IPS-18a (cell line): ENCODE results near the gene KRCC1.
A peak's percentile ranks its signal among the peaks of the same experiment; 100 is the strongest.
"Not testable (repeated sequence)": the region's sequence is repeated elsewhere in the genome, so short reads cannot be mapped to it uniquely, and the experiment has no call there.

ENCODE experiments used
- H3K27ac ChIP-seq: one replicate; pipeline ENCODE4 v1.5.1; 2013; ENCODE audit warnings: low read length
- H3K27me3 ChIP-seq: one replicate; pipeline ENCODE4 v1.6.1; 2013; ENCODE audit warnings: mild to moderate bottlenecking, low read length; ENCODE audit not compliant: control insufficient read depth, insufficient read depth
- H3K36me3 ChIP-seq: one replicate; pipeline ENCODE4 v1.6.1; 2013; ENCODE audit warnings: low read depth, low read length; ENCODE audit not compliant: control insufficient read depth
- H3K4me1 ChIP-seq: one replicate; pipeline ENCODE4 v1.6.1; 2013; ENCODE audit warnings: low read depth, low read length; ENCODE audit not compliant: control insufficient read depth
- H3K4me3 ChIP-seq: one replicate; pipeline ENCODE4 v1.5.1; 2013; ENCODE audit warnings: low read length
- H3K9ac ChIP-seq: one replicate; pipeline ENCODE4 v1.6.1; 2013; ENCODE audit warnings: mild to moderate bottlenecking, low read length, moderate library complexity
- H3K9me3 ChIP-seq: one replicate; pipeline ENCODE4 v1.6.1; 2013; ENCODE audit warnings: low read depth, low read length; ENCODE audit not compliant: control insufficient read depth

Gene KRCC1

GRCh38 chr2:88036182-88036581 lies 19.4 kb downstream of the KRCC1 start:
- peaks cover 18% of the 10 kb centered on the region for H3K36me3 ChIP-seq
- no peaks in the 10 kb centered on the region for H3K27me3 ChIP-seq
- H3K9me3 ChIP-seq: no peaks in the 10 kb centered on the region
- no peak overlapping the region for H3K9ac ChIP-seq
- H3K4me1 ChIP-seq: no peaks in the 10 kb centered on the region
- no peak overlapping the region for H3K4me3 ChIP-seq
- no peak overlapping the region for H3K27ac ChIP-seq

GRCh38 chr2:88032070-88032702 lies 23.4 kb downstream of the KRCC1 start:
- Histone ChIP-seq H3K9ac (no peak overlapping the region), H3K4me3 (no peak overlapping the region), H3K4me1 (peaks cover 3% of the 10 kb centered on the region), H3K36me3 (peaks cover 26% of the 10 kb centered on the region), H3K27ac (no peak overlapping the region), H3K9me3 (no peaks in the 10 kb centered on the region), H3K27me3 (no peaks in the 10 kb centered on the region)

- H3K9me3 ChIP-seq: no peaks in the 10 kb centered on the region
- no peaks in the 10 kb centered on the region for H3K27me3 ChIP-seq
- no peak overlapping the region for H3K9ac ChIP-seq
- H3K27ac ChIP-seq: no peak overlapping the region
- H3K4me3 ChIP-seq: no peak overlapping the region
- peaks cover 18% of the 10 kb centered on the region for H3K36me3 ChIP-seq
- H3K4me1 ChIP-seq: peaks cover 7% of the 10 kb centered on the region
Observed at GRCh38 chr2:88028931-88029330, 26.7 kb downstream of the KRCC1 start.

- Histone ChIP-seq H3K9ac (no peak overlapping the region), H3K27ac (no peak overlapping the region), H3K4me3 (no peak overlapping the region), H3K36me3 (peaks cover 14% of the 10 kb centered on the region), H3K4me1 (peaks cover 9% of the 10 kb centered on the region), H3K27me3 (no peaks in the 10 kb centered on the region), H3K9me3 (no peaks in the 10 kb centered on the region)
Observed at GRCh38 chr2:88027697-88028389, 27.7 kb downstream of the KRCC1 start.

GRCh38 chr2:88024509-88024908 lies 31.1 kb downstream of the KRCC1 start:
- Histone ChIP-seq H3K27ac (peak overlapping the region; percentile 16), H3K9ac (peak overlapping the region; percentile 8), H3K4me1 (peaks cover 11% of the 10 kb centered on the region), H3K27me3 (no peaks in the 10 kb centered on the region), H3K36me3 (peaks cover 3% of the 10 kb centered on the region), H3K9me3 (no peaks in the 10 kb centered on the region), H3K4me3 (no peak overlapping the region)

GRCh38 chr2:88022669-88022921 lies 33.0 kb downstream of the KRCC1 start:
- H3K9ac ChIP-seq: no peak overlapping the region
- peaks cover 3% of the 10 kb centered on the region for H3K36me3 ChIP-seq
- H3K27me3 ChIP-seq: no peaks in the 10 kb centered on the region
- peaks cover 30% of the 10 kb centered on the region for H3K4me1 ChIP-seq
- no peak overlapping the region for H3K4me3 ChIP-seq
- H3K27ac ChIP-seq: no peak overlapping the region
- no peaks in the 10 kb centered on the region for H3K9me3 ChIP-seq

GRCh38 chr2:88019985-88020384 lies 35.6 kb downstream of the KRCC1 start:
- Histone ChIP-seq H3K9me3 (no peaks in the 10 kb centered on the region), H3K4me3 (no peak overlapping the region), H3K4me1 (peaks cover 34% of the 10 kb centered on the region), H3K36me3 (no peaks in the 10 kb centered on the region), H3K27me3 (no peaks in the 10 kb centered on the region), H3K27ac (no peak overlapping the region), H3K9ac (no peak overlapping the region)

GRCh38 chr2:88018909-88019308 lies 36.7 kb downstream of the KRCC1 start:
- Histone ChIP-seq H3K27ac (no peak overlapping the region), H3K36me3 (no peaks in the 10 kb centered on the region), H3K9me3 (no peaks in the 10 kb centered on the region), H3K4me3 (no peak overlapping the region), H3K4me1 (peaks cover 30% of the 10 kb centered on the region), H3K9ac (no peak overlapping the region), H3K27me3 (no peaks in the 10 kb centered on the region)

- not testable (repeated sequence) for H3K9me3 ChIP-seq, H3K9ac ChIP-seq, H3K27ac ChIP-seq, H3K27me3 ChIP-seq, H3K36me3 ChIP-seq, H3K4me3 ChIP-seq
- peaks cover 28% of the 10 kb centered on the region for H3K4me1 ChIP-seq
Observed at GRCh38 chr2:88018077-88018805, 37.3 kb downstream of the KRCC1 start.

- Histone ChIP-seq H3K4me1 (peaks cover 28% of the 10 kb centered on the region), H3K9ac (peak overlapping the region; percentile 99), H3K4me3 (peak overlapping the region; percentile 89)
- H3K36me3 ChIP-seq, H3K27ac ChIP-seq, H3K27me3 ChIP-seq, H3K9me3 ChIP-seq: not testable (repeated sequence)
Observed at GRCh38 chr2:88017780-88018038, 37.9 kb downstream of the KRCC1 start.

GRCh38 chr2:88016960-88017779 lies 38.4 kb downstream of the KRCC1 start:
- Histone ChIP-seq H3K9me3 (no peaks in the 10 kb centered on the region), H3K4me1 (peaks cover 28% of the 10 kb centered on the region), H3K27ac (peak overlapping the region; percentile 100), H3K27me3 (no peaks in the 10 kb centered on the region), H3K36me3 (no peaks in the 10 kb centered on the region), H3K9ac (peak overlapping the region; percentile 99), H3K4me3 (peak overlapping the region; percentile 89)
